Neural cell (in vitro differentiated cells): ENCODE results near the gene ACTN2. TPM values are rescaled to one million over a fixed set of nuclear protein-coding genes. Genes with fewer than 3 reads are reported as not detected.

Source experiments
- H2AFZ ChIP-seq: fragments of 200-600, 300-800 bp; sonication (generic), shearing (Covaris generic); 2 replicates; pipeline ENCODE4 v1.6.0; 2014; ENCODE audit warnings: low read depth, mild to moderate bottlenecking, antibody characterized with exemption, low read length, moderate library complexity
- H3F3A ChIP-seq: fragments of 200-600 bp; shearing (Covaris generic); 2 replicates; pipeline ENCODE4 v1.6.1; 2016; ENCODE audit warnings: mild to moderate bottlenecking, moderate library complexity, mixed read lengths, antibody characterized with exemption, low read length; ENCODE audit not compliant: insufficient read depth, poor library complexity, severe bottlenecking
- H3K27ac ChIP-seq: fragments of 200-600, 300-800 bp; sonication (generic), shearing (Covaris generic); 2 replicates; pipeline ENCODE4 v1.5.1; 2014; ENCODE audit warnings: mild to moderate bottlenecking, low read length, moderate library complexity
- H3K27me3 ChIP-seq: fragments of 300-800, 200-600 bp; sonication (generic), shearing (Covaris generic); 2 replicates; pipeline ENCODE4 v1.6.0; 2014; ENCODE audit warnings: mild to moderate bottlenecking, low read depth, low read length, moderate library complexity; ENCODE audit not compliant: insufficient read depth
- H3K36me3 ChIP-seq: fragments of 300-800, 200-600 bp; sonication (generic), shearing (Covaris generic); 2 replicates; pipeline ENCODE4 v1.5.1; 2014; ENCODE audit warnings: mild to moderate bottlenecking, antibody characterized with exemption, low read length, moderate library complexity; ENCODE audit not compliant: insufficient read depth
- H3K4me2 ChIP-seq: fragments of 300-800, 200-600 bp; sonication (generic), shearing (Covaris generic); 2 replicates; pipeline ENCODE4 v1.6.0; 2014; ENCODE audit warnings: mild to moderate bottlenecking, low read length
- H3K4me3 ChIP-seq: fragments of 300-800, 200-600 bp; sonication (generic), shearing (Covaris generic); 2 replicates; pipeline ENCODE4 v1.5.1; 2014; ENCODE audit warnings: mild to moderate bottlenecking, low read length, moderate library complexity
- H3K79me2 ChIP-seq: fragments of 200-600 bp; shearing (Covaris generic); replicated peaks from 2 replicates; pipeline ENCODE4 v1.6.0; 2014; ENCODE audit warnings: mild to moderate bottlenecking, low read length, moderate library complexity; ENCODE audit not compliant: insufficient read depth
- H3K9ac ChIP-seq: fragments of 300-800, 200-600 bp; sonication (generic), shearing (Covaris generic); 2 replicates; pipeline ENCODE4 v1.6.1; 2016; ENCODE audit warnings: mild to moderate bottlenecking, low read length, mixed read lengths
- H3K9me2 ChIP-seq: fragments of 200-600 bp; shearing (Covaris generic); 2 replicates; pipeline ENCODE4 v1.6.1; 2016; ENCODE audit warnings: mild to moderate bottlenecking, low read length, mixed read lengths; ENCODE audit not compliant: insufficient read depth
- H3K9me3 ChIP-seq: fragments of 200-600, 300-800 bp; sonication (generic), shearing (Covaris generic); 2 replicates; pipeline ENCODE4 v1.6.1; 2016; ENCODE audit warnings: mild to moderate bottlenecking, mixed run types, low read length, moderate library complexity, mixed read lengths
- H4K20me1 ChIP-seq: fragments of 200-600 bp; shearing (Covaris generic); 2 replicates; pipeline ENCODE4 v1.6.1; 2016; ENCODE audit warnings: mild to moderate bottlenecking, mixed run types; ENCODE audit not compliant: insufficient read depth
- EP300 ChIP-seq: fragments of 450-650 bp; conservative IDR thresholded peaks from 2 replicates; pipeline ENCODE4 v1.6.1; 2014; ENCODE audit warnings: antibody characterized with exemption, mild to moderate bottlenecking, moderate library complexity; ENCODE audit not compliant: poor library complexity, severe bottlenecking
- EZH2 ChIP-seq: fragments of 200-600, 300-800 bp; shearing (Covaris generic), sonication (generic); IDR thresholded peaks from 2 replicates; pipeline ENCODE4 v1.6.1; 2014; ENCODE audit warnings: antibody characterized with exemption, low read length, borderline replicate concordance, mild to moderate bottlenecking; ENCODE audit not compliant: insufficient read depth, poor library complexity, severe bottlenecking
- MXI1 ChIP-seq: fragments of 450-650 bp; conservative IDR thresholded peaks from 2 replicates; pipeline ENCODE4 v1.6.1; 2014; ENCODE audit warnings: antibody characterized with exemption, mild to moderate bottlenecking; ENCODE audit not compliant: poor library complexity, severe bottlenecking
- POLR2AphosphoS5 ChIP-seq: IDR thresholded peaks from 2 replicates; pipeline ENCODE4 v1.6.1; 2012
- RAD21 ChIP-seq: fragments of 450-650 bp; conservative IDR thresholded peaks from 2 replicates; pipeline ENCODE4 v1.6.1; 2014; ENCODE audit warnings: antibody characterized with exemption, mild to moderate bottlenecking, moderate library complexity
- SMC3 ChIP-seq: fragments of 450-650 bp; conservative IDR thresholded peaks from 2 replicates; pipeline ENCODE4 v1.6.1; 2014; ENCODE audit warnings: antibody characterized with exemption, mild to moderate bottlenecking, moderate library complexity; ENCODE audit not compliant: poor library complexity
- TAF1 ChIP-seq: IDR thresholded peaks from 2 replicates; pipeline ENCODE4 v1.6.1; 2012; ENCODE audit warnings: low read depth
- polyA plus RNA-seq: library from polyadenylated mRNA; depleted of rRNA; stranded (reverse); fragments of >200 nt; gene quantifications from 2 replicates; pipeline ENCODE4 v1.2.3, GENCODE V29; 2014
- TF ChIP-seq, protein P1 (sequence below): IDR thresholded peaks from 2 replicates; pipeline ENCODE4 v1.6.1; 2012; ENCODE audit warnings: borderline replicate concordance
- TF ChIP-seq, protein P2 (sequence below): fragments of 450-650 bp; IDR thresholded peaks from 2 replicates; pipeline ENCODE4 v1.5.1; 2014; ENCODE audit warnings: antibody characterized with exemption, mild to moderate bottlenecking, moderate library complexity; ENCODE audit not compliant: poor library complexity, severe bottlenecking

The ACTN2 gene
- polyA plus RNA-seq, 1 donor from 2014 or later, result 6.1 TPM

DNA sequence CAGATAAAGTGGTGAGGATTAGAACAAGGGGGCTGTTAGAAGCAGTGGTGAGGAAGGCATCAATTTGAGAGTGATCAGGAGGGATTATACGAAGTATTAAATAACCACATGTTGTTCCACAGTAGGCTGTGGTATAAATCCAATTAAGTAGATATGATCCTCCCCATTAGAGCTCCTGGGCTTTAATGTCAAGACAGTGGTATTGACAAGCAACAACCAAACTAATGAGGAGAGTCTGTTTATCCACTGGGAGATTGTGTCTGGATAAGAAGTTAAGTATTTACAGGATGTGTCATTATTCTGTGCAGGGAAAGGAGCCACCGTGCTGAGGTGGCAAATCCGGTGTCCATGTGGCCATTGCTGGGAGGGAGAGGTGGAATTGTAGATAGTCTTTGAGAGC is 5.8 kb downstream of the ACTN2 start:
- TF ChIP-seq EZH2, result no peak
- TF ChIP-seq TAF1, result no peak
- no peak for TF ChIP-seq SMC3
- no peak for TF ChIP-seq POLR2AphosphoS5
- TF ChIP-seq, protein P1, sequence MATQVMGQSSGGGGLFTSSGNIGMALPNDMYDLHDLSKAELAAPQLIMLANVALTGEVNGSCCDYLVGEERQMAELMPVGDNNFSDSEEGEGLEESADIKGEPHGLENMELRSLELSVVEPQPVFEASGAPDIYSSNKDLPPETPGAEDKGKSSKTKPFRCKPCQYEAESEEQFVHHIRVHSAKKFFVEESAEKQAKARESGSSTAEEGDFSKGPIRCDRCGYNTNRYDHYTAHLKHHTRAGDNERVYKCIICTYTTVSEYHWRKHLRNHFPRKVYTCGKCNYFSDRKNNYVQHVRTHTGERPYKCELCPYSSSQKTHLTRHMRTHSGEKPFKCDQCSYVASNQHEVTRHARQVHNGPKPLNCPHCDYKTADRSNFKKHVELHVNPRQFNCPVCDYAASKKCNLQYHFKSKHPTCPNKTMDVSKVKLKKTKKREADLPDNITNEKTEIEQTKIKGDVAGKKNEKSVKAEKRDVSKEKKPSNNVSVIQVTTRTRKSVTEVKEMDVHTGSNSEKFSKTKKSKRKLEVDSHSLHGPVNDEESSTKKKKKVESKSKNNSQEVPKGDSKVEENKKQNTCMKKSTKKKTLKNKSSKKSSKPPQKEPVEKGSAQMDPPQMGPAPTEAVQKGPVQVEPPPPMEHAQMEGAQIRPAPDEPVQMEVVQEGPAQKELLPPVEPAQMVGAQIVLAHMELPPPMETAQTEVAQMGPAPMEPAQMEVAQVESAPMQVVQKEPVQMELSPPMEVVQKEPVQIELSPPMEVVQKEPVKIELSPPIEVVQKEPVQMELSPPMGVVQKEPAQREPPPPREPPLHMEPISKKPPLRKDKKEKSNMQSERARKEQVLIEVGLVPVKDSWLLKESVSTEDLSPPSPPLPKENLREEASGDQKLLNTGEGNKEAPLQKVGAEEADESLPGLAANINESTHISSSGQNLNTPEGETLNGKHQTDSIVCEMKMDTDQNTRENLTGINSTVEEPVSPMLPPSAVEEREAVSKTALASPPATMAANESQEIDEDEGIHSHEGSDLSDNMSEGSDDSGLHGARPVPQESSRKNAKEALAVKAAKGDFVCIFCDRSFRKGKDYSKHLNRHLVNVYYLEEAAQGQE, result no peak
- TF ChIP-seq RAD21, result no peak
- no peak for TF ChIP-seq MXI1
- TF ChIP-seq, protein P2, sequence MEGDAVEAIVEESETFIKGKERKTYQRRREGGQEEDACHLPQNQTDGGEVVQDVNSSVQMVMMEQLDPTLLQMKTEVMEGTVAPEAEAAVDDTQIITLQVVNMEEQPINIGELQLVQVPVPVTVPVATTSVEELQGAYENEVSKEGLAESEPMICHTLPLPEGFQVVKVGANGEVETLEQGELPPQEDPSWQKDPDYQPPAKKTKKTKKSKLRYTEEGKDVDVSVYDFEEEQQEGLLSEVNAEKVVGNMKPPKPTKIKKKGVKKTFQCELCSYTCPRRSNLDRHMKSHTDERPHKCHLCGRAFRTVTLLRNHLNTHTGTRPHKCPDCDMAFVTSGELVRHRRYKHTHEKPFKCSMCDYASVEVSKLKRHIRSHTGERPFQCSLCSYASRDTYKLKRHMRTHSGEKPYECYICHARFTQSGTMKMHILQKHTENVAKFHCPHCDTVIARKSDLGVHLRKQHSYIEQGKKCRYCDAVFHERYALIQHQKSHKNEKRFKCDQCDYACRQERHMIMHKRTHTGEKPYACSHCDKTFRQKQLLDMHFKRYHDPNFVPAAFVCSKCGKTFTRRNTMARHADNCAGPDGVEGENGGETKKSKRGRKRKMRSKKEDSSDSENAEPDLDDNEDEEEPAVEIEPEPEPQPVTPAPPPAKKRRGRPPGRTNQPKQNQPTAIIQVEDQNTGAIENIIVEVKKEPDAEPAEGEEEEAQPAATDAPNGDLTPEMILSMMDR, result no peak
- no peak for TF ChIP-seq EP300
- Histone ChIP-seq H3K9me2 (no peaks in the 10 kb centered on the region), H3F3A (no peaks in the 10 kb centered on the region), H3K79me2 (no peaks in the 10 kb centered on the region), H3K4me3 (no peak overlapping the region), H3K27me3 (peaks cover 9% of the 10 kb centered on the region), H3K9me3 (no peaks in the 10 kb centered on the region), H3K9ac (no peak overlapping the region), H4K20me1 (no peaks in the 10 kb centered on the region), H3K4me2 (no peak overlapping the region), H3K36me3 (no peaks in the 10 kb centered on the region), H3K27ac (no peak overlapping the region), H2AFZ (no peak overlapping the region)

DNA sequence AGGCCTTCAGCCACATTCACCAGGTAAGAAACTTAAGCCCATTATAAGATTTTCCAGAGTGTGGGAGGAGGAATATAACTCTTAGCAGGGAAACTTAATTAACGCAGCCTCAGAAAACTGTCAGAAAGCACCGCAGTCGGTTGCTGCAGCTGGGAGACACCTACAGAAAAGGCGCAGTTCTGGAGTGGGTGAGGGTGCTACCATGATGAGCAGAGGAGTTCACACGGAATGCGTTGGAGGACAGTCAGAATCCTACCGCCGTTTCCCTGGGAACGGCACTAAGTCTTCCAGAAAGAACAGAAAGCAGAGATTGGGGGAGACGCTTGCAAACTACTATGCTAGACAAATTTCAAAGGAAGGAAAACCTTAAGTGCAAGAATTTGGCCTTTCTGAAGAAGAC is 6.4 kb downstream of the ACTN2 start:
- H3K4me2 ChIP-seq, result no peak overlapping the region
- H4K20me1 ChIP-seq, result no peaks in the 10 kb centered on the region
- no peak overlapping the region for H3K4me3 ChIP-seq
- H3F3A ChIP-seq, result no peaks in the 10 kb centered on the region
- H3K36me3 ChIP-seq, result no peaks in the 10 kb centered on the region
- no peaks in the 10 kb centered on the region for H3K9me2 ChIP-seq
- no peak overlapping the region for H3K9ac ChIP-seq
- peaks cover 2% of the 10 kb centered on the region for H3K27me3 ChIP-seq
- H3K27ac ChIP-seq, result no peak overlapping the region
- no peaks in the 10 kb centered on the region for H3K79me2 ChIP-seq
- TF ChIP-seq TAF1, result no peak
- TF ChIP-seq, protein P1, result no peak
- TF ChIP-seq, protein P2, result no peak
- no peak for TF ChIP-seq MXI1
- TF ChIP-seq RAD21, result no peak
- TF ChIP-seq EP300, result no peak
- TF ChIP-seq EZH2, result no peak
- TF ChIP-seq SMC3, result no peak
- no peak for TF ChIP-seq POLR2AphosphoS5
- H3K9me3 ChIP-seq, result no peaks in the 10 kb centered on the region
- H2AFZ ChIP-seq, result no peak overlapping the region
